Right lobe of liver (tissue), 6 donors: Measurements from ENCODE around the gene POLN. TPM values are rescaled to one million over a fixed set of nuclear protein-coding genes. Genes with fewer than 3 reads are reported as not detected.

ENCODE experiments used
- ATAC-seq, 4 donors: fragments of 200-7000 bp; cut with Tn5 transposase; one replicate each; pipeline ENCODE4 v1.9.1; 2020; ENCODE audit warnings: mild to moderate bottlenecking in 4 of 4, moderate library complexity in 4 of 4
- DNase-seq, 3 donors: peaks; one replicate each; pipeline ENCODE4 v3.0.0-alpha.2; 2020
- H3K27ac ChIP-seq, 3 donors: fragments of 200-600 bp; one replicate each; pipeline ENCODE4 v1.8.0; 2022
- H3K27me3 ChIP-seq, 2 donors: fragments of 200-600 bp; one replicate each; pipeline ENCODE4 v1.8.0; 2022
- H3K36me3 ChIP-seq, 4 donors: fragments of 200-600 bp; sonication (generic) in 1 of 4; one replicate each; pipeline versions ENCODE4 v1.5.1 to v1.8.0; 2017 to 2022; ENCODE audit warnings: control low read depth in 1 of 4
- H3K4me1 ChIP-seq, 4 donors: fragments of 200-600 bp; sonication (generic) in 1 of 4; one replicate each; pipeline versions ENCODE4 v1.5.1 to v1.8.0; 2017 to 2022; ENCODE audit warnings: control low read depth in 1 of 4
- H3K4me3 ChIP-seq, 3 donors: fragments of 200-600 bp; one replicate each; pipeline ENCODE4 v1.8.0; 2022
- H3K9me3 ChIP-seq, 4 donors: fragments of 200-600 bp; sonication (generic) in 1 of 4; one replicate each; pipeline versions ENCODE4 v1.5.1 to v1.8.0; 2017 to 2022; ENCODE audit warnings: control low read depth in 1 of 4
- POLR2A ChIP-seq: fragments of 450-650 bp; IDR thresholded peaks from one replicate; pipeline ENCODE4 v1.6.1; 2017; ENCODE audit warnings: antibody characterized with exemption, mild to moderate bottlenecking
- WGBS: methylation state at CpG from one replicate; pipeline ENCODE4 v1.1.6; 2018; ENCODE audit warnings: low coverage, low lambda C conversion rate; ENCODE audit not compliant: insufficient coverage; ENCODE audit errors: missing lambda C conversion rate; 5-methylcytosine and 5-hydroxymethylcytosine counted together
- intact Hi-C, 2 donors: fragments of 100-400 bp; cut with DNase I; formaldehyde crosslinking; loops; one replicate each; pipeline versions ENCODE4 v1.11.2 to v1.14.1; 2022
- total RNA-seq, 6 experiments: library from RNA; depleted of rRNA in 2 of 6; stranded (reverse); fragments of >200 nt in 2 of 6; fragmentation: NEBNext Ultra II Directional in 3 of 6; extraction: Animal tissue kit (Norgen Biotek cat#: 25700) in 3 of 6; gene quantifications; one replicate each; pipeline versions ENCODE4 v1.1.0 to v1.2.4, GENCODE V29; 2016 to 2023
- TF ChIP-seq, protein P1 (sequence below), 4 donors: fragments of 200-600 bp in 3 of 4; fragments of 450-650 bp in 1 of 4; IDR thresholded peaks; one replicate each; pipeline versions ENCODE4 v1.5.1 to v1.8.0; 2016 to 2022; ENCODE audit warnings: antibody characterized with exemption in 4 of 4, mild to moderate bottlenecking in 2 of 4
- donor health status: DM: no; HTN: yes; CAD: no.
- donor health status: DM: no; HTN: no; CAD: no.
- donor health status: DM: no; HTN: no; CAD: no.
- donor health status: DM: no; HTN: yes; CAD: no.
- donor health status: DM: no; HTN: yes; CAD: no.

Gene POLN
- total RNA-seq, 6 experiments from 2014 or later = 0.87 to 2.5 (median 1.4) TPM

DNA sequence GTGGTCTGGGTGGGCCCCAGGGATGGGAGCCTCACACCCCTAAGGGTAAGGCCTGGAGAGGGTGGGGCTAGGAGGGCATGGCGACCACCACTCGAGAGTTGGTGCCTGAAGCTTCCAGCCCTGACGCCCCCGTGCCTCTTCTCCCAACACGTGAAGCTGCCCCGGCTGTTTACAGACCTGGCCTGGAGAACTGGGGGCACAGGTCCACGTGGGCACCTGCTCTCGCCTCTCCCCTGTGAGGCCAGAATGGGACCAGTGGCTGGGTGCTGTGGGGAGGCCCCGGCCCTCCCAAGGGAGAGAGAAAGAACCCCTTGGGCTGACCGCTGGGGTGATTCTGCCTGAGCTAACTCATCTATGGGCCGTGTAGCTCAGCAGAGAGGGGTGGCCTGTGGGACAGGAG, 167.3 kb downstream of the POLN start:
- no peak overlapping the region for H3K27ac ChIP-seq
- H3K36me3 ChIP-seq = no peaks in the 10 kb centered on the region
- no CpG with 5 or more reads among the region's 11 CpGs for WGBS
- DNase-seq (peak in 1 of 3 donors; percentile 28), ATAC-seq (no peak)
- no peaks in the 10 kb centered on the region for H3K4me1 ChIP-seq
- TF ChIP-seq, protein P1, sequence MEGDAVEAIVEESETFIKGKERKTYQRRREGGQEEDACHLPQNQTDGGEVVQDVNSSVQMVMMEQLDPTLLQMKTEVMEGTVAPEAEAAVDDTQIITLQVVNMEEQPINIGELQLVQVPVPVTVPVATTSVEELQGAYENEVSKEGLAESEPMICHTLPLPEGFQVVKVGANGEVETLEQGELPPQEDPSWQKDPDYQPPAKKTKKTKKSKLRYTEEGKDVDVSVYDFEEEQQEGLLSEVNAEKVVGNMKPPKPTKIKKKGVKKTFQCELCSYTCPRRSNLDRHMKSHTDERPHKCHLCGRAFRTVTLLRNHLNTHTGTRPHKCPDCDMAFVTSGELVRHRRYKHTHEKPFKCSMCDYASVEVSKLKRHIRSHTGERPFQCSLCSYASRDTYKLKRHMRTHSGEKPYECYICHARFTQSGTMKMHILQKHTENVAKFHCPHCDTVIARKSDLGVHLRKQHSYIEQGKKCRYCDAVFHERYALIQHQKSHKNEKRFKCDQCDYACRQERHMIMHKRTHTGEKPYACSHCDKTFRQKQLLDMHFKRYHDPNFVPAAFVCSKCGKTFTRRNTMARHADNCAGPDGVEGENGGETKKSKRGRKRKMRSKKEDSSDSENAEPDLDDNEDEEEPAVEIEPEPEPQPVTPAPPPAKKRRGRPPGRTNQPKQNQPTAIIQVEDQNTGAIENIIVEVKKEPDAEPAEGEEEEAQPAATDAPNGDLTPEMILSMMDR (IDR thresholded peaks at IDR 0.05) = no peak
- TF ChIP-seq POLR2A = no peak
- no peaks in the 10 kb centered on the region for H3K27me3 ChIP-seq
- no peaks in the 10 kb centered on the region for H3K9me3 ChIP-seq
- intact Hi-C loops = no loop called here
- H3K4me3 ChIP-seq = no peak overlapping the region

DNA sequence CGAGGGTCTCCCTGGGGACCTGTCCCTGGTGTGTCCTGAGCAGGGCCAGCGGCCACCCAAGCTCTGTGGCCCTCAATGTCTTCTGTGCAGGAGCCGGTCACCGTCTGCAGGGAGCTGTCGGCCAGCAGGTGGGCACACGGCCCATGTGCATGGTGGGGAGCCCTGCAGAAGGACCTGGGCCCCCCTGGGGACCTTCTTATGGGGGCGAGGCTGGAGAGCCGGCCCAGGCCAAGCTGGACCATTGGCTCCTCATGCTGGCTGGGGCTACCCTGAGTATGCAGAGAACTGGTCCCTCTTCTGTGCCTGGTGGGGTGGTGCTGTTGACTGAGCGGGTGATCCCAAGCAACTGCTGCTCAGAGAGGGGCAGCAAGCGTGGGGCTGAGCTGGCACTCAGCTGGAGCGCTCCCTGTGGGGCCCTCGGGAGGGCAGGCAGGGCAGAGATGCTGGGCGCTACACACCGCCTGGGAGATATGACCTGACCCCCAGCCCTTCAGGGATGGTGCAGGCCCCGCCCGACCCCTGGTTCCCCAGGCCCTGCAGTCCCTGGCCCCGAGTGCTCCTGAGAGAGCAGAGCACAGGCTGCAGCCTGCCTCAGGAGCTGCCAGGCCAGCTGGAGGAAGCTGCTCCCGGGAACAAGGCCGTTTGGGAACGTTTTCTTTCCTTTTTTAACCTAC, 168.0 kb downstream of the POLN start:
- DNase-seq = peak in 1 of 3 donors; percentile 36
- Histone ChIP-seq H3K36me3 (no peaks in the 10 kb centered on the region), H3K27me3 (no peaks in the 10 kb centered on the region), H3K27ac (no peak overlapping the region), H3K4me3 (no peak overlapping the region), H3K4me1 (no peaks in the 10 kb centered on the region), H3K9me3 (no peaks in the 10 kb centered on the region)
- no peak for ATAC-seq
- intact Hi-C loops = no loop called here
- WGBS = 55% methylated on average over 4 of the region's 20 CpGs
- no peak for TF ChIP-seq POLR2A
- TF ChIP-seq, protein P1 (IDR thresholded peaks at IDR 0.05) = no peak

DNA sequence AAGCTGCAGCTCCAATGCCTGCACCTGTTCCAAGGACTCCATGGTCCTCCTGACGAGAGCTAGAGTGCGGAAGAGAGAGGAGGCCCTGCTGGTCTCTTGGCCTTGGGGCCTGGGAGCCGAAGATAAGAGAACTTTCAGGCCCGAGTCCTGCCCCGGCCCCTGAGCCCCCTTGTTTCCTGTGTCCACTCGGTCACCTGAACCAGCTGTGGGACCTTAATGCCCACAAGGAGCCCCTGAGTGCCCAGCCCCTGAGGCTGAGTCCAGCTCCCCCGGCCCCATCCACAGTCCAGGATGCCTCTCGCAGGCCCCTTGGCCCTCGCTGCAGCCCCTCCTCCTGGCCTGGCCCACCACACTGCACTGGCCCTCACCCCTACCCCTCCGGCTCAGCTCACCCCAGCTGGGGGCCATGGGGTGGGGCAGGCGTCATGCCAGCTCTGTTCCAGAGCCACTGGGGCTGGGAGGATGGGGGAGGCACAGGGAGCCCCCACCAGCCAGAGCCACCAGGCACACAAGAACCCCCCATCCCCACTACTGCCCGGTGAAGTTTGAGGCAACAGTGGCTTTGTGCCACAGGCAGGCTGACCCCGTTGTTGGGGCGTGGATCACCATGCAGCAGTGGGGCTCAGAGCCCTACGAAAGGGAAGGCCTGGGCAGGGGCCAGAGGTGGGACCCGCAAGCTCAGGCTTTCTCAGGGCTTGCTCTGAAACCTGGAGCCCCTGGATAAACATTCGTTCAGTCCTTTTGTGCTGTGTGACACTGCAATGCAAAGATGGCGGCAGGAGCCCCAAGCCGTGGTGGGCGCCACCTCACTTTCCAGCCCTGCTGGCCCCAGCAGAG, 168.7 kb downstream of the POLN start:
- no peak overlapping the region for H3K4me3 ChIP-seq
- intact Hi-C loops = no loop called here
- WGBS = 94% methylated on average over 3 of the region's 20 CpGs
- no peak overlapping the region for H3K27ac ChIP-seq
- ATAC-seq = no peak
- TF ChIP-seq POLR2A = no peak
- TF ChIP-seq, protein P1 (IDR thresholded peaks at IDR 0.05) = no peak
- H3K27me3 ChIP-seq = no peaks in the 10 kb centered on the region
- DNase-seq = no peak
- H3K9me3 ChIP-seq = no peaks in the 10 kb centered on the region
- H3K4me1 ChIP-seq = no peaks in the 10 kb centered on the region
- no peaks in the 10 kb centered on the region for H3K36me3 ChIP-seq

DNA sequence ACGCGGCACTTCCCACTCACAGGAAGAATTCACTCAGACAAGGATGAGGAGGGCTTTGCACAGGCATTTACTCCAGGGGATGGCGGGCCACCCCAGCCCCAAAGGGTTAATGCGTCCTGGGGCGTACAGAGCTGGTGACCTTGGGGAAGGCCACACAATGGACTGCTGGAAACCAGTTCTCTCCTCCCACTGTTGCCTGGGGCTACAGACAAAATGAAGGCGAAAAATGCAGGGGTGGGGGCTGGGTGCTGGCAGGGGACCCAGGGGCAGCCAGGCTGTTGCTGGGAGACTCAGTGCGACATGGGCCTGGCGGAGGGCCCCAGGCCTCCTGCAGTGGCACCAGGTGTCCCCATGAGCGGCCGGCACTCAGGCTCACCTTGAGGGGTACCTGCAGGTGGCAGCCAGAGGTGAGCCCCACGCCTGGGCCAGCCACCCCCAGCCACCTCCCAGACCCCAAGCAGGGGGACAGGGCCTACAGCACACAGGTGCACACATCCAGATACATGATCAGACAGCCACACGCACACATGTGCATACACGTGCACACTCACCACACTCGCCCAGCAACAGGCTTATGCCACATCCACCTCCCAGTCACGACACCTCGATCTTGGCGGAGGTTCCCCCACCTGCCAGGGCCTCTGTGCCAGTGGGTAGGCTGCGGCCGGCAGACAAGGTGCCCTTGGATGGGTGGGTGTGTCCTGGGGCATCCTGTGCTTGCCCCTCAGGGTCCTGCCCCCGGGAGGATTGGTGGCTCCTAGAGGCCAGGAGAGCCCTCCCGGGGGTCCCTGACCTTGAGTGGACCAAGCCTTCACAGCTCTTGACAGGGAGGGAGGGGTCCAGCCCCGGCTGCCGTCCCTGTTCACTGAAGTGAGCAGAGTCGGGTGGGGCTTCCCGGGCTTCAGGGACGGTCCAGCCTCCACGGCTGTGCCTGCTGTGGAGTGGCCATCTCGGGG, 169.7 kb downstream of the POLN start:
- intact Hi-C loops = no loop called here

More for the DNA sequence above, 169.7 kb downstream of the POLN start:
- Histone ChIP-seq H3K9me3 (no peaks in the 10 kb centered on the region), H3K36me3 (no peaks in the 10 kb centered on the region), H3K27me3 (no peaks in the 10 kb centered on the region), H3K4me3 (no peak overlapping the region), H3K27ac (no peak overlapping the region), H3K4me1 (no peaks in the 10 kb centered on the region)
- DNase-seq = peak in 1 of 3 donors; percentile 51
- 21% methylated on average over 2 of the region's 28 CpGs for WGBS
- no peak for ATAC-seq
- TF ChIP-seq POLR2A = no peak
- TF ChIP-seq, protein P1 (IDR thresholded peaks at IDR 0.05) = no peak
